HG03095 (cell line): ENCODE measurements around the gene U2AF2.

Experiments used
- ATAC-seq: cut with Tn5 transposase; IDR thresholded peaks from one replicate; pipeline ENCODE4 v1.9.1; 2021; ENCODE audit warnings: moderate library complexity; ENCODE audit not compliant: unreplicated experiment

The U2AF2 gene

GRCh38 chr19:55654323-55654867, 440 bp upstream of the U2AF2 start:
- ATAC-seq = peak; percentile 36

GRCh38 chr19:55655648-55656040, 809 bp downstream of the U2AF2 start:
- no peak for ATAC-seq

GRCh38 chr19:55656552-55656951, 1.7 kb downstream of the U2AF2 start:
- ATAC-seq = no peak

GRCh38 chr19:55656988-55657747, 2.3 kb downstream of the U2AF2 start:
- no peak for ATAC-seq

- no peak for ATAC-seq
Measured at GRCh38 chr19:55658846-55659459, 4.1 kb downstream of the U2AF2 start.

GRCh38 chr19:55659822-55660221, 5.0 kb downstream of the U2AF2 start:
- no peak for ATAC-seq

- no peak for ATAC-seq
Measured at GRCh38 chr19:55660404-55660803, 5.6 kb downstream of the U2AF2 start.

- no peak for ATAC-seq
Measured at GRCh38 chr19:55660991-55661390, 6.2 kb downstream of the U2AF2 start.

GRCh38 chr19:55661826-55662225, 7.0 kb downstream of the U2AF2 start:
- no peak for ATAC-seq

GRCh38 chr19:55663846-55664536, 9.2 kb downstream of the U2AF2 start:
- ATAC-seq = no peak

GRCh38 chr19:55666343-55667005, 11.6 kb downstream of the U2AF2 start:
- ATAC-seq = no peak

GRCh38 chr19:55667006-55667381, 12.2 kb downstream of the U2AF2 start:
- ATAC-seq = no peak

- ATAC-seq = no peak
Measured at GRCh38 chr19:55667511-55667910, 12.7 kb downstream of the U2AF2 start.

- ATAC-seq = no peak
Measured at GRCh38 chr19:55667958-55668357, 13.1 kb downstream of the U2AF2 start.

- ATAC-seq = no peak
Measured at GRCh38 chr19:55668603-55669348, 13.9 kb downstream of the U2AF2 start.

- no peak for ATAC-seq
Measured at GRCh38 chr19:55669418-55670279, 14.8 kb downstream of the U2AF2 start.

- no peak for ATAC-seq
Measured at GRCh38 chr19:55670280-55671053, 15.6 kb downstream of the U2AF2 start.

GRCh38 chr19:55671054-55671378, 16.2 kb downstream of the U2AF2 start:
- no peak for ATAC-seq

- ATAC-seq = no peak
Measured at GRCh38 chr19:55672418-55672817, 17.6 kb downstream of the U2AF2 start.
